ENCODE measurements around the gene CKMT1B.
"Not testable (repeated sequence)": the region's sequence is repeated elsewhere in the genome, so short reads cannot be mapped to it uniquely, and the experiment has no call there.

CKMT1B gene

DNA sequence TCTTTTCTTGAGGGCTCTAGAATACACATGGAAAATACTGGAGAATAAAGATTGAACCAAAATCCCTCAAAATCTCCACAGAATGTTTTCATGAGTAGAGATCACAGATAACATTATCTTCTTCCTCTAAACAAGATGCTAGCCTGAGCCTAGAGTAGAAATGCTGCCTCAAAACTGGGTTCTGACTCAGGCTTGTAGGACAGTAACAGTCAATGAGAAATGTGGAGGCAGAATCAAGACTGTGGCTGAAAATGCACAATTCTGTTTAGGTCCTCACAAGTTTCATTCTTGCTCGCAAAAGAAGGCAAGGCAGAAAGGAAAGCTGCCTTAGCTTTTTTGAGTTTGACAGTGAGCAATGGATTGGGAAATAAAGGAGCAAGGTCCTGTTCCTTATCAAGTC, 19.2 kb upstream of the CKMT1B start:
- H3K27me3 ChIP-seq (ENCODE audit: insufficient read depth, low read length); H3K79me2 ChIP-seq (ENCODE audit: control insufficient read depth, insufficient read depth, low read length, unreplicated experiment); H2AFZ ChIP-seq (ENCODE audit: low read length, unreplicated experiment); H3K27ac ChIP-seq (ENCODE audit: low read depth, low read length); H3K36me3 ChIP-seq (ENCODE audit: insufficient read depth, low read length); H3K4me3 ChIP-seq (ENCODE audit: low read depth, low read length); H3K4me1 ChIP-seq (ENCODE audit: control insufficient read depth, insufficient read depth, low read length, unreplicated experiment): not testable (repeated sequence)

- not testable (repeated sequence) for H3K4me1 ChIP-seq (ENCODE audit: control insufficient read depth, insufficient read depth, low read length, unreplicated experiment); H3K79me2 ChIP-seq (ENCODE audit: control insufficient read depth, insufficient read depth, low read length, unreplicated experiment); H3K36me3 ChIP-seq (ENCODE audit: insufficient read depth, low read length); H3K4me3 ChIP-seq (ENCODE audit: low read depth, low read length); H3K27ac ChIP-seq (ENCODE audit: low read depth, low read length); H2AFZ ChIP-seq (ENCODE audit: low read length, unreplicated experiment); H3K27me3 ChIP-seq (ENCODE audit: insufficient read depth, low read length)
These were observed 3.9 kb upstream of the CKMT1B start, which contains the start of gene PPIP5K1 for GRCh38 chr15:43589778-43590466. TSS of gene PPIP5K1 (minus strand) at chr15:43590208. CDS start at chr15:43584504, 5,704 bp downstream.

DNA sequence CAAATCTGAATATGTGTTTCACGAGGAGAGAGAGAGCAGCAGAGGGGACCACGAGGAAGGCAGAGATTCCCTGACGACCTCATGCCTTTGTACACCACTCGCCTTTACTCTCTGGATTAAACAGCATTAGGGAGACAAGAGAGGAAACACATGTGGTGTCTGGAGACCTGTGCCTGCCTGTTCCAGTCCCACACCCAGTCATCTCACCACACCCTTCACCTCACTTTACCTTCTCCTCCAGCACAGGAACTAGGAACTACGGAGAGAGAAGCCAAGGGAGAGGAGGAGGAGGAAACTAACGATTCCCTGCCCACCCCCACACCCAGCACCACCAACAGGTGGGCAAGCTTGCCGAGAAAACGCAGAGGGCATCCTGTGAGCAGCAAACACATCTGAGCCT, 986 bp upstream of the CKMT1B start:
- peaks cover 11% of the 10 kb centered on the region for H3K27me3 ChIP-seq (ENCODE audit: insufficient read depth, low read length)
- H3K27ac ChIP-seq (ENCODE audit: low read depth, low read length); H3K79me2 ChIP-seq (ENCODE audit: control insufficient read depth, insufficient read depth, low read length, unreplicated experiment); H3K4me1 ChIP-seq (ENCODE audit: control insufficient read depth, insufficient read depth, low read length, unreplicated experiment); H2AFZ ChIP-seq (ENCODE audit: low read length, unreplicated experiment); H3K4me3 ChIP-seq (ENCODE audit: low read depth, low read length); H3K36me3 ChIP-seq (ENCODE audit: insufficient read depth, low read length): not testable (repeated sequence)

- H3K27ac ChIP-seq (ENCODE audit: low read depth, low read length); H3K4me1 ChIP-seq (ENCODE audit: control insufficient read depth, insufficient read depth, low read length, unreplicated experiment); H3K4me3 ChIP-seq (ENCODE audit: low read depth, low read length); H2AFZ ChIP-seq (ENCODE audit: low read length, unreplicated experiment); H3K36me3 ChIP-seq (ENCODE audit: insufficient read depth, low read length); H3K79me2 ChIP-seq (ENCODE audit: control insufficient read depth, insufficient read depth, low read length, unreplicated experiment): not testable (repeated sequence)
- peaks cover 35% of the 10 kb centered on the region for H3K27me3 ChIP-seq (ENCODE audit: insufficient read depth, low read length)
These were observed 5.3 kb downstream of the CKMT1B start for GRCh38 chr15:43599131-43599530.

- H3K4me3 ChIP-seq (ENCODE audit: low read depth, low read length); H2AFZ ChIP-seq (ENCODE audit: low read length, unreplicated experiment); H3K36me3 ChIP-seq (ENCODE audit: insufficient read depth, low read length); H3K27ac ChIP-seq (ENCODE audit: low read depth, low read length); H3K79me2 ChIP-seq (ENCODE audit: control insufficient read depth, insufficient read depth, low read length, unreplicated experiment); H3K4me1 ChIP-seq (ENCODE audit: control insufficient read depth, insufficient read depth, low read length, unreplicated experiment): not testable (repeated sequence)
- H3K27me3 ChIP-seq (ENCODE audit: insufficient read depth, low read length), result peaks cover 35% of the 10 kb centered on the region
These were observed 6.4 kb downstream of the CKMT1B start for GRCh38 chr15:43600200-43600599.

DNA sequence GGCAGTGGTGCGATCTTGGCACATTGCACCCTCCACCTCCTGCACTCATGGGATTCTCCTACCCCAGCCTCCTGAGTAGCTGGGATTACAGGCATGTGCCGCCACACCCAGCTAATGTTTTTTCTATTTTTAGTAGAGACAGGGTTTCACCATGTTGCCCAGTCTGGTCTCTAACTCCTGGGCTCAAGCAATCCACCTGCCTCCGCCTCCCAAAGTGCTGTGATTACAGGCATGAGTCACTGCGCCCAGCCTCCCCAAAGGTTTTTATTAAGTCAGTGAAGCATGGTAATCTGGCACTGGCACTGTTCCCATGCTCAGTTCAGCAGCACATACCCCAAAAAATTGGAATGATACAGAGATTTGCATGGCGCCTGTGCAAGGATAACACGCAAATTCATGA, 8.4 kb downstream of the CKMT1B start:
- H3K36me3 ChIP-seq (ENCODE audit: insufficient read depth, low read length); H3K4me1 ChIP-seq (ENCODE audit: control insufficient read depth, insufficient read depth, low read length, unreplicated experiment); H2AFZ ChIP-seq (ENCODE audit: low read length, unreplicated experiment); H3K4me3 ChIP-seq (ENCODE audit: low read depth, low read length); H3K79me2 ChIP-seq (ENCODE audit: control insufficient read depth, insufficient read depth, low read length, unreplicated experiment); H3K27ac ChIP-seq (ENCODE audit: low read depth, low read length): not testable (repeated sequence)
- peaks cover 30% of the 10 kb centered on the region for H3K27me3 ChIP-seq (ENCODE audit: insufficient read depth, low read length)

- not testable (repeated sequence) for H3K27me3 ChIP-seq (ENCODE audit: insufficient read depth, low read length); H3K4me3 ChIP-seq (ENCODE audit: low read depth, low read length); H2AFZ ChIP-seq (ENCODE audit: low read length, unreplicated experiment); H3K4me1 ChIP-seq (ENCODE audit: control insufficient read depth, insufficient read depth, low read length, unreplicated experiment); H3K27ac ChIP-seq (ENCODE audit: low read depth, low read length); H3K79me2 ChIP-seq (ENCODE audit: control insufficient read depth, insufficient read depth, low read length, unreplicated experiment); H3K36me3 ChIP-seq (ENCODE audit: insufficient read depth, low read length)
These were observed 23.9 kb downstream of the CKMT1B start for GRCh38 chr15:43617750-43618149.

DNA sequence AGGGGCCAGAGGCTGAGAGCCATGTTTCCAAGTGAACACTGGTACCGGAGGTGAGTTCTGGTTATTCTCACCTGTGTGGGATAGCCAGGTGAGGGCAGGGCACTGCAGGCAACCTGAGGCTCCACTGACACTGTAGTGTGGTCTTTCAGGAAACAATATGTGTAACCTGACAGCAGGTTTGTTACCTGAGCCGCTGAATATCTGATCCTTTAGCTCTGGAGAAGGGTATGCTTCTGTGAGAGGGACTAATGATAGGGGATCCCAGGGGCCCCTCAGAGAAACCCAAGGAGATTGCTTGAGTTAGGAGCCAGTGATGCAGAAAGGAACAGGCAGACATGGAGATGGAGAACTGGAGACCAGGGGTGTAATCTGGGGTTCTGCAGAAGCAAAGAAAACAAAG, 24.9 kb downstream of the CKMT1B start, which contains the start of gene STRC:
Gene STRC (minus strand): TSS at position 101 of the 400 bp plus-strand sequence. CDS start 78 bp downstream, at position 23.
- H3K4me3 ChIP-seq (ENCODE audit: low read depth, low read length); H3K36me3 ChIP-seq (ENCODE audit: insufficient read depth, low read length); H3K27me3 ChIP-seq (ENCODE audit: insufficient read depth, low read length); H2AFZ ChIP-seq (ENCODE audit: low read length, unreplicated experiment); H3K79me2 ChIP-seq (ENCODE audit: control insufficient read depth, insufficient read depth, low read length, unreplicated experiment); H3K27ac ChIP-seq (ENCODE audit: low read depth, low read length); H3K4me1 ChIP-seq (ENCODE audit: control insufficient read depth, insufficient read depth, low read length, unreplicated experiment): not testable (repeated sequence)

- H3K4me3 ChIP-seq (ENCODE audit: low read depth, low read length); H2AFZ ChIP-seq (ENCODE audit: low read length, unreplicated experiment); H3K27me3 ChIP-seq (ENCODE audit: insufficient read depth, low read length); H3K27ac ChIP-seq (ENCODE audit: low read depth, low read length); H3K4me1 ChIP-seq (ENCODE audit: control insufficient read depth, insufficient read depth, low read length, unreplicated experiment); H3K36me3 ChIP-seq (ENCODE audit: insufficient read depth, low read length); H3K79me2 ChIP-seq (ENCODE audit: control insufficient read depth, insufficient read depth, low read length, unreplicated experiment): not testable (repeated sequence)
These were observed 28.4 kb downstream of the CKMT1B start for GRCh38 chr15:43622068-43622799.

- Histone ChIP-seq H3K27me3 (ENCODE audit: insufficient read depth, low read length) (peaks cover 3% of the 10 kb centered on the region; the same call in 1 of the 2 replicates), H2AFZ (ENCODE audit: low read length, unreplicated experiment) (no peak overlapping the region), H3K4me3 (ENCODE audit: low read depth, low read length) (no peak overlapping the region), H3K36me3 (ENCODE audit: insufficient read depth, low read length) (no peaks in the 10 kb centered on the region), H3K27ac (ENCODE audit: low read depth, low read length) (no peak overlapping the region), H3K4me1 (ENCODE audit: control insufficient read depth, insufficient read depth, low read length, unreplicated experiment) (no peaks in the 10 kb centered on the region), H3K79me2 (ENCODE audit: control insufficient read depth, insufficient read depth, low read length, unreplicated experiment) (no peaks in the 10 kb centered on the region)
These were observed 31.3 kb downstream of the CKMT1B start for GRCh38 chr15:43625106-43625505.

- H2AFZ ChIP-seq (ENCODE audit: low read length, unreplicated experiment); H3K4me1 ChIP-seq (ENCODE audit: control insufficient read depth, insufficient read depth, low read length, unreplicated experiment); H3K27ac ChIP-seq (ENCODE audit: low read depth, low read length); H3K27me3 ChIP-seq (ENCODE audit: insufficient read depth, low read length); H3K79me2 ChIP-seq (ENCODE audit: control insufficient read depth, insufficient read depth, low read length, unreplicated experiment); H3K36me3 ChIP-seq (ENCODE audit: insufficient read depth, low read length); H3K4me3 ChIP-seq (ENCODE audit: low read depth, low read length): not testable (repeated sequence)
These were observed 33.1 kb downstream of the CKMT1B start for GRCh38 chr15:43626937-43627336.

All from ACC112 (cell line).